ENCODE measurements around the gene TRIM8. TPM values are rescaled to one million over a fixed set of nuclear protein-coding genes. Genes with fewer than 3 reads are reported as not detected.

Gene TRIM8
- total and polyA plus RNA-seq, 2 of the 8 experiments (the other 6 are each of a cell fraction or from before 2014, with no cell fraction given): 24.9 to 38.8 TPM

- no peak for TF ChIP-seq SP2 (IDR thresholded peaks at IDR 0.05; ENCODE audit: low read length)
- no peak for TF ChIP-seq RFX5 (IDR thresholded peaks at IDR 0.05; ENCODE audit: borderline replicate concordance, low read depth, low read length)
- TF ChIP-seq TCF12 (IDR thresholded peaks at IDR 0.05; ENCODE audit: low read depth, low read length): no peak
- no peak for TF ChIP-seq ATF3 (IDR thresholded peaks at IDR 0.05; ENCODE audit: insufficient read depth, low read depth, low read length)
- no peak for TF ChIP-seq TBP (IDR thresholded peaks at IDR 0.05; ENCODE audit: low read depth, low read length)
- no peak for TF ChIP-seq RAD21 (IDR thresholded peaks at IDR 0.05 in 1 of 2, conservative IDR thresholded peaks at IDR 0.05 in 1 of 2; ENCODE audit: low read depth in 2 of 2, low read length in 2 of 2)
Observed at GRCh38 chr10:102634686-102635085, 9.6 kb upstream of the TRIM8 start (continued).
